GM19452 (cell line): ENCODE data around the gene OPRPN.

ENCODE experiments used
- ATAC-seq: cut with Tn5 transposase; IDR thresholded peaks from one replicate; pipeline ENCODE4 v1.9.1; 2021; ENCODE audit not compliant: unreplicated experiment

Gene OPRPN

GRCh38 chr4:70397580-70397979, at the start of gene OPRPN:
OPRPN (plus strand) TSS chr4:70397940; CDS start chr4:70399286, 1,346 bp downstream.
- no peak for ATAC-seq

GRCh38 chr4:70356185-70356584, 41.6 kb upstream of the OPRPN start:
- ATAC-seq = no peak

GRCh38 chr4:70359115-70359661, 38.6 kb upstream of the OPRPN start:
- ATAC-seq = no peak

GRCh38 chr4:70360460-70360859, 37.3 kb upstream of the OPRPN start, which contains the start of gene SMR3A:
SMR3A (plus strand) TSS chr4:70360760; CDS start chr4:70362116, 1,356 bp downstream.
- no peak for ATAC-seq

- no peak for ATAC-seq
Observed at GRCh38 chr4:70364002-70364401, 33.7 kb upstream of the OPRPN start.

- ATAC-seq = no peak
Observed at GRCh38 chr4:70365479-70365878, 32.3 kb upstream of the OPRPN start.

- ATAC-seq = no peak
Observed at GRCh38 chr4:70367813-70368212, 29.9 kb upstream of the OPRPN start.

- no peak for ATAC-seq
Observed at GRCh38 chr4:70371987-70372386, 25.8 kb upstream of the OPRPN start.

GRCh38 chr4:70372760-70373159, 25.0 kb upstream of the OPRPN start:
- no peak for ATAC-seq

- ATAC-seq = no peak
Observed at GRCh38 chr4:70380578-70380977, 17.2 kb upstream of the OPRPN start.

- ATAC-seq = no peak
Observed at GRCh38 chr4:70382691-70383181, 15.0 kb upstream of the OPRPN start, which contains the start of gene SMR3B. SMR3B (plus strand) TSS chr4:70383131; CDS start chr4:70384511, 1,380 bp downstream.

GRCh38 chr4:70392057-70392776, 5.5 kb upstream of the OPRPN start:
- ATAC-seq = peak; percentile 70

- ATAC-seq = peak; percentile 64
Observed at GRCh38 chr4:70399319-70399718, 1.6 kb downstream of the OPRPN start.

GRCh38 chr4:70402762-70403161, 5.0 kb downstream of the OPRPN start:
- ATAC-seq = no peak

- ATAC-seq = peak; percentile 48
Observed at GRCh38 chr4:70405765-70406164, 8.0 kb downstream of the OPRPN start.

GRCh38 chr4:70425306-70425705, 27.6 kb downstream of the OPRPN start:
- ATAC-seq = no peak

GRCh38 chr4:70426789-70427188, 29.0 kb downstream of the OPRPN start:
- ATAC-seq = no peak

- ATAC-seq = no peak
Observed at GRCh38 chr4:70437197-70437596, 39.5 kb downstream of the OPRPN start.

GRCh38 chr4:70442474-70442873, 44.7 kb downstream of the OPRPN start:
- ATAC-seq = no peak

- no peak for ATAC-seq
Observed at GRCh38 chr4:70443329-70443728, 45.6 kb downstream of the OPRPN start.

- peak; percentile 52 for ATAC-seq
Observed at GRCh38 chr4:70449220-70449619, 51.5 kb downstream of the OPRPN start.

- ATAC-seq = no peak
Observed at GRCh38 chr4:70452946-70453345, 55.2 kb downstream of the OPRPN start.
